ENCODE measurements around the gene DHX15. TPM values are rescaled to one million over a fixed set of nuclear protein-coding genes. Genes with fewer than 3 reads are reported as not detected.

DHX15 gene
- total and polyA plus RNA-seq, 12 donors, result 32.9 to 69.6 (median 47.7) TPM

- DNase-seq, result no peak
- Histone ChIP-seq H3K27me3 (peaks cover 0 to 5% (median 0%) of the 10 kb centered on the region in 7 donors), H3K27ac (no peak overlapping the region), H3K36me3 (no peaks in the 10 kb centered on the region), H3K4me1 (peaks cover 0 to 5% (median 0%) of the 10 kb centered on the region in 9 donors), H3K9me3 (no peaks in the 10 kb centered on the region), H3K4me3 (no peak overlapping the region)
- intact Hi-C loops (cut with DNase I), result loop anchor here in 4 of 10 donors (10.0 kb wide), 6 partner anchors 202 to 662 kb away; partner anchors contain the start of genes SOD3 (in 2 of the 4) and CCDC149 (in 1 of the 4)
- no peak for ATAC-seq
- no peak for TF ChIP-seq CTCF (IDR thresholded peaks at IDR 0.05)
- WGBS, 2 donors, result 89 to 94% methylated on average over 4 of the region's 4 CpGs
Observed at GRCh38 chr4:24482871-24483270, 101.5 kb downstream of the DHX15 start.

GRCh38 chr4:24477919-24478318 is 106.4 kb downstream of the DHX15 start:
- intact Hi-C loops (cut with DNase I), result no loop called here
- 12 to 25% methylated on average over 5 of the region's 5 CpGs for WGBS, 2 donors
- peaks cover 0 to 26% (median 4%) of the 10 kb centered on the region in 7 donors for H3K27me3 ChIP-seq
- no peak for TF ChIP-seq CTCF (IDR thresholded peaks at IDR 0.05)
- DNase-seq, result peak; percentile 34 to 48
- no peak overlapping the region for H3K4me3 ChIP-seq
- H3K9me3 ChIP-seq, result no peaks in the 10 kb centered on the region
- H3K4me1 ChIP-seq, result peaks cover 0 to 18% (median 1%) of the 10 kb centered on the region in 9 donors
- ATAC-seq, result peak; percentile 14 to 64 (median 56)
- H3K36me3 ChIP-seq, result no peaks in the 10 kb centered on the region
- H3K27ac ChIP-seq, result peak overlapping the region in 1 of 10 donors; percentile 30

Small RNA genes lying within 50 kb of the gene (microRNA-seq; reads per million reads assigned to microRNA genes)
- 0 reads per million in 2 donors for gene MIR573

Other genes with a start within 250 kb of the DHX15 start
- gene SOD3, start 211.0 kb upstream of the DHX15 start, total RNA-seq, result 100 to 1,000 TPM in 2 of 10 donors, 10 to 100 TPM in 8; 30.3 to 118 (median 56.2) TPM
- 10 to 100 TPM; 15.1 to 31.9 TPM for gene SOD3, start 211.0 kb upstream of the DHX15 start, polyA plus RNA-seq